Right ventricle myocardium inferior (tissue), 1 donor: ENCODE data around the gene PPP2R5B. TPM values are rescaled to one million over a fixed set of nuclear protein-coding genes. Genes with fewer than 3 reads are reported as not detected.
A peak's percentile ranks its signal among the peaks of the same experiment; 100 is the strongest.
"Not testable (repeated sequence)": the region's sequence is repeated elsewhere in the genome, so short reads cannot be mapped to it uniquely, and the experiment has no call there.

Experiments
- ATAC-seq: fragments of 200-7000 bp; cut with Tn5 transposase; one replicate; pipeline ENCODE4 v1.9.1; 2020; ENCODE audit warnings: mild to moderate bottlenecking, moderate library complexity
- DNase-seq: peaks from one replicate; pipeline ENCODE4 v3.0.0; 2021; ENCODE audit errors: missing footprints
- intact Hi-C: fragments of 100-400 bp; cut with DNase I; formaldehyde crosslinking; loops from one replicate; pipeline ENCODE4 v1.11.0; 2022
- microRNA-seq: library from miRNA; unstranded; fragments of <30 nt; microRNA quantifications from one replicate; pipeline ENCODE4 v1.2.0, GENCODE V29; 2020
- total RNA-seq: library from RNA; stranded (reverse); fragmentation: NEBNext Ultra II Directional; extraction: Animal tissue kit (Norgen Biotek cat#: 25700); gene quantifications from one replicate; pipeline ENCODE4 v1.2.1, GENCODE V29; 2021
- donor health status: DM: no; HTN: yes; CAD: no; lungs with severe emphysema.

PPP2R5B gene
- total RNA-seq, 1 donor from 2014 or later, result 20.6 TPM

- intact Hi-C loops, result no loop called here
- no peak for ATAC-seq
- no peak for DNase-seq
Observed at GRCh38 chr11:64936539-64936938, 12.1 kb downstream of the PPP2R5B start.

- no peak for DNase-seq
- no peak for ATAC-seq
- intact Hi-C loops, result no loop called here
Observed at GRCh38 chr11:64947208-64947814, 22.8 kb downstream of the PPP2R5B start.

- no peak for DNase-seq
- intact Hi-C loops, result no loop called here
- ATAC-seq, result no peak
Observed at GRCh38 chr11:64951529-64951928, 27.0 kb downstream of the PPP2R5B start.

GRCh38 chr11:64954201-64954600 is 29.7 kb downstream of the PPP2R5B start:
- DNase-seq, result no peak
- no peak for ATAC-seq
- intact Hi-C loops, result no loop called here

- intact Hi-C loops, result no loop called here
- ATAC-seq, result no peak
- no peak for DNase-seq
Observed at GRCh38 chr11:64959498-64959897, 35.0 kb downstream of the PPP2R5B start.

GRCh38 chr11:64960719-64961118 is 36.2 kb downstream of the PPP2R5B start:
- DNase-seq (no peak), ATAC-seq (no peak)

GRCh38 chr11:64963072-64963631 is 38.7 kb downstream of the PPP2R5B start:
- ATAC-seq (no peak), DNase-seq (no peak)
- intact Hi-C loops, result no loop called here

More at GRCh38 chr11:64960719-64961118, 36.2 kb downstream of the PPP2R5B start:
- intact Hi-C loops, result no loop called here

- intact Hi-C loops, result no loop called here
- DNase-seq (no peak), ATAC-seq (no peak)
Observed at GRCh38 chr11:64967375-64967774, 42.9 kb downstream of the PPP2R5B start.

- ATAC-seq (no peak), DNase-seq (no peak)
- intact Hi-C loops, result no loop called here
Observed at GRCh38 chr11:64969209-64969608, 44.7 kb downstream of the PPP2R5B start.

- DNase-seq (no peak), ATAC-seq (no peak)
- intact Hi-C loops, result loop anchor here (5.0 kb wide), 1 partner anchor 48 kb away; the partner anchor contains the start of gene PPP2R5B
Observed at GRCh38 chr11:64970731-64971151, 46.3 kb downstream of the PPP2R5B start.

- ATAC-seq, result peak; percentile 81
- intact Hi-C loops, result loop anchor here (5.0 kb wide), 1 partner anchor 49 kb away; the partner anchor contains the start of gene PPP2R5B
- peak; percentile 92 for DNase-seq
Observed at GRCh38 chr11:64971421-64972233, 47.1 kb downstream of the PPP2R5B start, which contains the start of gene MAJIN. Gene MAJIN, minus strand, starts transcription at chr11:64972108. Its CDS starts 12,703 bp downstream, at chr11:64959405.

GRCh38 chr11:64974124-64974523 is 49.6 kb downstream of the PPP2R5B start:
- DNase-seq (no peak), ATAC-seq (no peak)
- intact Hi-C loops, result loop anchor here (5.0 kb wide), 1 partner anchor 52 kb away; the partner anchor contains the start of gene PPP2R5B

- no peak for DNase-seq
- ATAC-seq, result no peak
- intact Hi-C loops, result no loop called here
Observed at GRCh38 chr11:64976651-64977050, 52.2 kb downstream of the PPP2R5B start.

- intact Hi-C loops, ATAC-seq, DNase-seq: not testable (repeated sequence)
Observed at GRCh38 chr11:64983339-64983738, 58.9 kb downstream of the PPP2R5B start.

Small RNA genes within 50 kb of the gene (microRNA-seq; reads per million reads assigned to microRNA genes)
- not detected for gene MIR6749
- gene MIR6750, result not detected

Other genes with a start within 250 kb of the PPP2R5B start
- gene NRXN2, start 201.5 kb upstream of the PPP2R5B start, total RNA-seq, result 1.9 TPM
- gene RASGRP2, start 180.5 kb upstream of the PPP2R5B start, total RNA-seq, result 46.8 TPM
- gene PYGM, start 164.7 kb upstream of the PPP2R5B start, total RNA-seq, result 179 TPM
- 172 TPM for gene SF1, start 146.1 kb upstream of the PPP2R5B start, total RNA-seq
- 11.3 TPM for gene MAP4K2, start 121.5 kb upstream of the PPP2R5B start, total RNA-seq
- 8.4 TPM for gene MEN1, start 114.1 kb upstream of the PPP2R5B start, total RNA-seq
- 0.16 TPM for gene CDC42BPG, start 80.0 kb upstream of the PPP2R5B start, total RNA-seq
- 56.0 TPM for gene EHD1, start 46.1 kb upstream of the PPP2R5B start, total RNA-seq
- 10.7 TPM for gene ATG2A, start 7.5 kb upstream of the PPP2R5B start, total RNA-seq
- gene GPHA2, start 11.2 kb downstream of the PPP2R5B start, total RNA-seq, result not detected
- not detected for gene MAJIN, start 47.4 kb downstream of the PPP2R5B start, total RNA-seq
- gene BATF2, start 72.3 kb downstream of the PPP2R5B start, total RNA-seq, result 1.5 TPM
- gene ARL2, start 89.5 kb downstream of the PPP2R5B start, total RNA-seq, result 131 TPM
- gene SNX15, start 102.8 kb downstream of the PPP2R5B start, total RNA-seq, result 18.3 TPM
- gene SAC3D1, start 116.5 kb downstream of the PPP2R5B start, total RNA-seq, result 7.5 TPM
- 3.4 TPM for gene NAALADL1, start 133.9 kb downstream of the PPP2R5B start, total RNA-seq
- 1.7 TPM for gene CDCA5, start 159.4 kb downstream of the PPP2R5B start, total RNA-seq
- 25.0 TPM for gene ZFPL1, start 159.5 kb downstream of the PPP2R5B start, total RNA-seq
- 95.2 TPM for gene VPS51, start 171.5 kb downstream of the PPP2R5B start, total RNA-seq
- gene TM7SF2, start 187.2 kb downstream of the PPP2R5B start, total RNA-seq, result 53.1 TPM
- 5.8 TPM for gene ZNHIT2, start 193.0 kb downstream of the PPP2R5B start, total RNA-seq
- gene FAU, start 197.4 kb downstream of the PPP2R5B start, total RNA-seq, result 714 TPM
- gene MRPL49, start 197.6 kb downstream of the PPP2R5B start, total RNA-seq, result 35.8 TPM
- 27.1 TPM for gene SYVN1, start 209.8 kb downstream of the PPP2R5B start, total RNA-seq
- not detected for gene SPDYC, start 245.5 kb downstream of the PPP2R5B start, total RNA-seq